AG04450 (cell line): Measurements from ENCODE around the gene SLC37A1. TPM values are rescaled to one million over a fixed set of nuclear protein-coding genes. Genes with fewer than 3 reads are reported as not detected.

ENCODE experiments used
- CTCF ChIA-PET: fragments of 300-600, 350-600 bp; formaldehyde crosslinking; extraction: SDS; loops from one replicate; lab custom pipeline; 2022; ENCODE audit warnings: antibody characterized with exemption, inconsistent platforms; lab: Charles Lee
- POLR2A ChIA-PET: fragments of 350-600 bp; formaldehyde crosslinking; extraction: SDS; loops from one replicate; lab custom pipeline; 2021; ENCODE audit warnings: antibody characterized with exemption, inconsistent platforms; lab: Yijun Ruan, JAX
- DNase-seq: peaks from one replicate; pipeline ENCODE4 v3.0.0-alpha.2; 2011; ENCODE audit warnings: low read depth, low spot score
- H3K27ac ChIP-seq: one replicate; pipeline ENCODE4 v1.5.1; 2012; ENCODE audit warnings: low read depth, low read length, control low read depth
- H3K27me3 ChIP-seq: one replicate; pipeline ENCODE4 v1.6.0; 2012; ENCODE audit warnings: low read length; ENCODE audit not compliant: control insufficient read depth, insufficient read depth
- H3K4me3 ChIP-seq: 2 replicates; pipeline ENCODE4 v1.5.1; 2011; ENCODE audit warnings: mild to moderate bottlenecking, low read depth, low read length, control low read depth
- H3K9me3 ChIP-seq: 2 replicates; pipeline ENCODE4 v1.5.1; 2012; ENCODE audit warnings: low read length; ENCODE audit not compliant: control insufficient read depth, insufficient read depth
- CTCF ChIP-seq: IDR thresholded peaks from 2 replicates; pipeline ENCODE4 v1.5.1; 2011; ENCODE audit warnings: low read depth, low read length, control low read depth, inconsistent platforms
- polyA plus RNA-seq: library from polyadenylated mRNA; depleted of rRNA; stranded (reverse); fragments of >200 nt; gene quantifications from 2 replicates; pipeline ENCODE4 v1.2.3, GENCODE V29; 2011

SLC37A1 gene
- polyA plus RNA-seq, 1 experiment = 0.05 TPM

GRCh38 chr21:42621166-42621818 is 107.6 kb downstream of the SLC37A1 start:
- ChIA-PET POLR2A (no interaction called here), CTCF (no interaction called here)
- Histone ChIP-seq H3K4me3 (no peak overlapping the region), H3K27ac (no peak overlapping the region), H3K9me3 (peaks cover 4% of the 10 kb centered on the region; the same call in 1 of the 2 replicates), H3K27me3 (no peaks in the 10 kb centered on the region)
- TF ChIP-seq CTCF = no peak
- DNase-seq = no peak

GRCh38 chr21:42621819-42622177 is 108.1 kb downstream of the SLC37A1 start:
- H3K27ac ChIP-seq = no peak overlapping the region
- CTCF ChIA-PET = no interaction called here
- H3K9me3 ChIP-seq = peaks cover 4% of the 10 kb centered on the region; the same call in 1 of the 2 replicates
- no peak for DNase-seq
- no peak overlapping the region for H3K4me3 ChIP-seq
- POLR2A ChIA-PET = no interaction called here
- no peaks in the 10 kb centered on the region for H3K27me3 ChIP-seq
- no peak for TF ChIP-seq CTCF

- DNase-seq = no peak
- no peak for TF ChIP-seq CTCF
- Histone ChIP-seq H3K27ac (no peak overlapping the region), H3K4me3 (no peak overlapping the region), H3K27me3 (no peaks in the 10 kb centered on the region), H3K9me3 (peaks cover 1% of the 10 kb centered on the region; the same call in 1 of the 2 replicates)
- ChIA-PET CTCF (no interaction called here), POLR2A (no interaction called here)
Observed at GRCh38 chr21:42622284-42622683, 108.6 kb downstream of the SLC37A1 start.

GRCh38 chr21:42623694-42624093 is 110.0 kb downstream of the SLC37A1 start:
- no peak overlapping the region for H3K4me3 ChIP-seq
- no peak overlapping the region for H3K27ac ChIP-seq
- no peaks in the 10 kb centered on the region for H3K9me3 ChIP-seq
- no peak for DNase-seq
- ChIA-PET POLR2A (no interaction called here), CTCF (no interaction called here)
- H3K27me3 ChIP-seq = no peaks in the 10 kb centered on the region
- TF ChIP-seq CTCF = no peak

- CTCF ChIA-PET = no interaction called here
Observed at GRCh38 chr21:42624095-42624790, 110.6 kb downstream of the SLC37A1 start.

More at GRCh38 chr21:42624095-42624790, 110.6 kb downstream of the SLC37A1 start:
- POLR2A ChIA-PET = no interaction called here
- Histone ChIP-seq H3K4me3 (no peak overlapping the region), H3K9me3 (no peaks in the 10 kb centered on the region), H3K27ac (no peak overlapping the region), H3K27me3 (no peaks in the 10 kb centered on the region)
- no peak for DNase-seq
- TF ChIP-seq CTCF = no peak
